Peyer's patch (tissue), 4 donors: ENCODE measurements around the gene HOXA6. TPM values are rescaled to one million over a fixed set of nuclear protein-coding genes. Genes with fewer than 3 reads are reported as not detected.
A peak's percentile ranks its signal among the peaks of the same experiment; 100 is the strongest.

ENCODE experiments used
- DNase-seq, 3 donors: peaks; one replicate each; pipeline ENCODE4 v3.0.0-alpha.2; 2017 to 2019
- H3K27ac ChIP-seq, 4 donors: fragments of 200-600 bp; sonication (generic); one replicate each; pipeline ENCODE4 v1.5.1; 2016 to 2019
- H3K27me3 ChIP-seq, 2 donors: fragments of 200-600 bp; sonication (generic); one replicate each; pipeline ENCODE4 v1.5.1; 2019
- H3K36me3 ChIP-seq, 3 donors: fragments of 200-600 bp; sonication (generic); one replicate each; pipeline ENCODE4 v1.5.1; 2016 to 2019
- H3K4me1 ChIP-seq, 4 donors: fragments of 200-600 bp; sonication (generic); one replicate each; pipeline ENCODE4 v1.5.1; 2016 to 2019
- H3K4me3 ChIP-seq, 4 donors: fragments of 200-600 bp; sonication (generic); 1 replicate in 3 of 4; 2 replicates in 1 of 4; pipeline ENCODE4 v1.5.1; 2016 to 2019; ENCODE audit warnings: mild to moderate bottlenecking in 1 of 4
- H3K9me3 ChIP-seq, 4 donors: fragments of 200-600 bp; sonication (generic); one replicate each; pipeline ENCODE4 v1.5.1; 2016 to 2019; ENCODE audit warnings: mild to moderate bottlenecking in 1 of 4
- CTCF ChIP-seq, 6 experiments: fragments of 450-650 bp in 4 of 6; fragments of 200-600 bp in 2 of 6; sonication (generic) in 1 of 6; IDR thresholded peaks; one replicate each; pipeline ENCODE4 v1.5.1; 2017 to 2019; ENCODE audit warnings: antibody characterized with exemption in 6 of 6, mild to moderate bottlenecking in 3 of 6, moderate library complexity in 1 of 6
- POLR2A ChIP-seq, 2 donors: fragments of 450-650 bp; IDR thresholded peaks; one replicate each; pipeline ENCODE4 v1.5.1; 2017; ENCODE audit warnings: antibody characterized with exemption in 2 of 2, mild to moderate bottlenecking in 2 of 2, moderate library complexity in 2 of 2
- total RNA-seq, 4 donors: library from RNA; depleted of rRNA; stranded (reverse); fragments of >200 nt; gene quantifications; one replicate each; pipeline ENCODE4 v1.1.0, GENCODE V29; 2016

Gene HOXA6
- total RNA-seq, 4 donors from 2014 or later: 18.7 to 45.0 (median 30.7) TPM

- peak overlapping the region; percentile 46 to 93 (median 74) for H3K27ac ChIP-seq
- H3K4me1 ChIP-seq: peaks cover 0 to 51% (median 0%) of the 10 kb centered on the region in 4 donors
- H3K36me3 ChIP-seq: no peaks in the 10 kb centered on the region
- TF ChIP-seq POLR2A (IDR thresholded peaks at IDR 0.05): no peak
- no peak for TF ChIP-seq CTCF (IDR thresholded peaks at IDR 0.05)
- DNase-seq: peak in 1 of 3 donors; percentile 41
- no peaks in the 10 kb centered on the region for H3K9me3 ChIP-seq
- no peaks in the 10 kb centered on the region for H3K27me3 ChIP-seq
- H3K4me3 ChIP-seq: peak overlapping the region in 1 of 4 donors; percentile 24
Measured at GRCh38 chr7:27111042-27111750, 36.4 kb downstream of the HOXA6 start.

DNA sequence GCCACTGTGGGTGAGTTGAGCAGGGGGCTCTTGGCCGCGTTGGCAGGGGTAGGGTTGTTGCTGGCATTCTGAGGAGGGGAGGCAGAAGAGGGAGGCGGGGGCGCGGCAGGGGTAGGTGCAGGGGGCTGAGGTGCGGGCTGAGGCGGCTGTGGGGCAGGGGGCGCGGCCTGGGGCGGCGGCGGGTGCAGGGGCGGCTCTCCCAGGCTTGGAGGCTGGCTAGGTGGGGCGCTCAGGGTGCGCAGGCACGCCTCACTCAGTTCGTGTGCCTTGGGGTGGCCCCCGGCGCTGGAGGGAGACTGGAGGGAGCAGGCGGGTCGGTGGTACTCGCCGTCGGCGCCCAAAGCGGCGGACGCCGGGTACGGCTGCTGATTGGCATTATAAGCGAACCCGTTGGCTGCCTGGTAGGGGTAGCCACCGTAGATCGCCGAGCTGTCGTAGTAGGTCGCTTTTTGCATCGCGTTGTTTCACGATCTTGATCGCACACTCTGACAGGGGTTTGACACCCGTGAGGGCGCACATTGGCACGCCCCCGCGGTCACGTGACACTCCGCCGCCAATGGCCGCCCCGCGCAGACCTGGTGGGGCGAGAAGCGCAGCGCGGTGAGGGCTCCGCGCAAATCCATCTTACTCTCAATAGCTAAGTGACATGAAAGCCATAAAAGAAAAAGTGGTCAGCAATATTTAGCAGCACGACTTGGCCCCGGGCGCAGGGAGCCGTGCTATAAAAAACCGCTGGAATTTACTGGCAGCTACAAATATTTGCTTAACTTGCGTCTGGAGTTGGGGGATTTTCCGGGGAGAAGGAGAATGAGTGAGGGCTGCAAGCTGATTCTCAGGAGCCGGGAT, 37.2 kb downstream of the HOXA6 start:
- peaks cover 0 to 48% (median 0%) of the 10 kb centered on the region in 4 donors for H3K4me1 ChIP-seq
- peak overlapping the region in 2 of 4 donors; percentile 24 to 35 for H3K4me3 ChIP-seq
- no peaks in the 10 kb centered on the region for H3K9me3 ChIP-seq
- no peaks in the 10 kb centered on the region for H3K27me3 ChIP-seq
- DNase-seq: peak in 2 of 3 donors; percentile 78 to 82
- H3K27ac ChIP-seq: peak overlapping the region; percentile 46 to 93 (median 74)
- TF ChIP-seq POLR2A (IDR thresholded peaks at IDR 0.05) (no peak), CTCF (IDR thresholded peaks at IDR 0.05) (no peak)
- no peaks in the 10 kb centered on the region for H3K36me3 ChIP-seq

- no peaks in the 10 kb centered on the region for H3K36me3 ChIP-seq
- H3K27me3 ChIP-seq: no peaks in the 10 kb centered on the region
- peak overlapping the region; percentile 58 to 93 (median 82) for H3K27ac ChIP-seq
- no peak for DNase-seq
- peak overlapping the region in 1 of 4 donors; percentile 24 for H3K4me3 ChIP-seq
- TF ChIP-seq CTCF (IDR thresholded peaks at IDR 0.05): no peak
- TF ChIP-seq POLR2A (IDR thresholded peaks at IDR 0.05): no peak
- H3K4me1 ChIP-seq: peaks cover 0 to 41% (median 0%) of the 10 kb centered on the region in 4 donors
- no peaks in the 10 kb centered on the region for H3K9me3 ChIP-seq
Measured at GRCh38 chr7:27109466-27110185, 37.9 kb downstream of the HOXA6 start.

DNA sequence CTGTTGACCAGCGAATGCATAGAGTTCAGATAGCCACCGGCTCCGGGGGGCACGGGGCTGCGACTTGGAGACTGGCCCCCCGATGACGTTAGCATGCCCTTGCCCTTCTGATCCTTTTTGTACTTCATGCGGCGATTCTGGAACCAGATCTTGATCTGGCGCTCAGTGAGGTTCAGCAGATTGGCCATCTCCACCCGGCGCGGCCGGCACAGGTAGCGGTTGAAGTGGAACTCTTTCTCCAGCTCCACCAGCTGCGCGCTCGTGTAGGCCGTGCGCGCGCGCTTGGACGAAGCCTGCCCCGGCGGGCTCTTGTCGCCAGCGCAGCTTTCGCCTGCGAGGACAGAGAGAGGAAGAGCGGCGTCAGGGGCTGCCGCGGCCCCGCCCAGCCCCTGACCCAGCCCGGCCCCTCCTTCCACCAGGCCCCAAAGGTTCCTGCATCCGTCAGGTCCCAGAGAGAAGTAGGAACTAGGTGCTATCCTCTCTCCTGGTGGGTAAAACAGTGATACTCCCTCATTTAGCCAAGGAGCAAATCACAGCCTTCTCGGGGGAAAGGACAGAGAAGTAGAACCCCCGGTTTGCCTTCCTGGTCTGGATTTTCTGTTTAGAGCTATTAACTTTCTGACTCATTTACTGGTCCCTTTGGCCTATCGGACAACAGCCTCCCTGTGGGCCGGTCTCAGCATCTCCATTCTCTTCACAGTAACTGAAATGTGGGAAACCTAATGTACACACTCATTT, 39.0 kb downstream of the HOXA6 start:
- Histone ChIP-seq H3K36me3 (no peaks in the 10 kb centered on the region), H3K27me3 (no peaks in the 10 kb centered on the region), H3K4me1 (peaks cover 0 to 41% (median 0%) of the 10 kb centered on the region in 4 donors), H3K27ac (peak overlapping the region; percentile 58 to 93 (median 82)), H3K4me3 (peak overlapping the region in 3 of 4 donors; percentile 21 to 50 (median 39)), H3K9me3 (no peaks in the 10 kb centered on the region)
- peak in 1 of 3 donors; percentile 77 for DNase-seq
- TF ChIP-seq CTCF (IDR thresholded peaks at IDR 0.05): peak in 1 of 6 experiments; percentile 5
- peak in 1 of 2 donors; percentile 50 for TF ChIP-seq POLR2A (IDR thresholded peaks at IDR 0.05)
